Suprapubic skin (tissue), 4 donors: ENCODE measurements around the gene DCST2.

Experiments
- CTCF ChIP-seq, 2 donors: fragments of 200-600 bp in 1 of 2; fragments of 450-650 bp in 1 of 2; sonication (generic) in 1 of 2; IDR thresholded peaks; one replicate each; pipeline ENCODE4 v1.5.1; 2016 to 2019; ENCODE audit warnings: antibody characterized with exemption in 2 of 2, mild to moderate bottlenecking in 1 of 2, moderate library complexity in 1 of 2
- EP300 ChIP-seq: sonication (generic); formaldehyde crosslinking; IDR thresholded peaks from one replicate; pipeline ENCODE4 v1.6.1; 2017; ENCODE audit warnings: antibody characterized with exemption
- POLR2A ChIP-seq, 2 donors: fragments of 450-650 bp; IDR thresholded peaks; one replicate each; pipeline ENCODE4 v1.6.1; 2017; ENCODE audit warnings: antibody characterized with exemption in 2 of 2, mild to moderate bottlenecking in 2 of 2, moderate library complexity in 2 of 2
- POLR2AphosphoS5 ChIP-seq, 3 donors: sonication (generic); formaldehyde crosslinking; IDR thresholded peaks; one replicate each; pipeline ENCODE4 v1.6.1; 2017; ENCODE audit warnings: antibody characterized with exemption in 3 of 3

GRCh38 chr1:155001425-155001674 is 32.2 kb downstream of the DCST2 start:
- TF ChIP-seq EP300 (no peak), CTCF (IDR thresholded peaks at IDR 0.05) (no peak), POLR2A (IDR thresholded peaks at IDR 0.05) (no peak), POLR2AphosphoS5 (IDR thresholded peaks at IDR 0.05) (no peak)
